PC-3 (cell line): ENCODE data around the gene TEX14. TPM values are rescaled to one million over a fixed set of nuclear protein-coding genes. Genes with fewer than 3 reads are reported as not detected.

ENCODE experiments used
- ATAC-seq: fragments of 200-7000 bp; cut with Tn5 transposase; 2 replicates; pipeline ENCODE4 v1.9.1; 2020; ENCODE audit warnings: mild to moderate bottlenecking, moderate library complexity
- BruUV-seq: library from RNA; stranded (reverse); fragments of 400-500 nt; replicated peaks from 2 replicates; lab custom pipeline; 2021; lab: Mats Ljungman, UMichigan
- CTCF ChIA-PET: fragments of 300-600 bp; sonication (Branson Sonifier 250); formaldehyde crosslinking; loops from one replicate; lab custom pipeline; 2022; ENCODE audit warnings: antibody characterized with exemption; lab: Charles Lee
- POLR2A ChIA-PET: fragments of 300-600 bp; sonication (Branson Sonifier 250); formaldehyde crosslinking; loops from one replicate; lab custom pipeline; 2022; ENCODE audit warnings: antibody characterized with exemption; ENCODE audit not compliant: unreplicated experiment; lab: Charles Lee
- DNase-seq: peaks from one replicate; pipeline ENCODE4 v3.0.0-alpha.2; 2015
- H2AFZ ChIP-seq: fragments of 300-600 bp; sonication (generic); 2 replicates; pipeline ENCODE4 v1.6.0; 2016; ENCODE audit warnings: antibody characterized with exemption, low read length
- H3F3A ChIP-seq: fragments of 300-600 bp; sonication (generic); one replicate; pipeline ENCODE4 v1.6.0; 2017; ENCODE audit warnings: antibody characterized with exemption, low read length, control low read depth, mild to moderate bottlenecking; ENCODE audit not compliant: unreplicated experiment
- H3K27ac ChIP-seq: fragments of 300-600 bp; sonication (generic); 2 replicates; pipeline ENCODE4 v1.5.1; 2016; ENCODE audit warnings: mild to moderate bottlenecking, low read length
- H3K27me3 ChIP-seq: fragments of 300-600 bp; sonication (generic); 2 replicates; pipeline ENCODE4 v1.6.1; 2016; ENCODE audit warnings: low read length, mixed read lengths
- H3K36me3 ChIP-seq: fragments of 300-600 bp; sonication (generic); 2 replicates; pipeline ENCODE4 v1.6.1; 2016; ENCODE audit warnings: low read depth, mixed run types, low read length, mixed read lengths
- H3K4me1 ChIP-seq: fragments of 300-600 bp; sonication (generic); 2 replicates; pipeline ENCODE4 v1.5.1; 2016; ENCODE audit warnings: low read length; ENCODE audit not compliant: insufficient read depth
- H3K4me2 ChIP-seq: fragments of 300-600 bp; sonication (generic); 2 replicates; pipeline ENCODE4 v1.6.0; 2016; ENCODE audit warnings: low read length
- H3K4me3 ChIP-seq: fragments of 300-600 bp; sonication (generic); 2 replicates; pipeline ENCODE4 v1.5.1; 2016; ENCODE audit warnings: mild to moderate bottlenecking, low read length, mixed read lengths
- H3K79me2 ChIP-seq: fragments of 300-600 bp; sonication (generic); 2 replicates; pipeline ENCODE4 v1.6.1; 2017; ENCODE audit warnings: low read length, mixed read lengths
- H3K9ac ChIP-seq: fragments of 300-600 bp; sonication (generic); 2 replicates; pipeline ENCODE4 v1.6.0; 2016; ENCODE audit warnings: mild to moderate bottlenecking, low read length
- H3K9me2 ChIP-seq: fragments of 300-600 bp; sonication (generic); replicated peaks from 2 replicates; pipeline ENCODE4 v1.6.1; 2016; ENCODE audit warnings: mixed run types, low read length, mixed read lengths
- H3K9me3 ChIP-seq: fragments of 300-600 bp; sonication (generic); 2 replicates; pipeline ENCODE4 v1.6.1; 2016; ENCODE audit warnings: low read length, mixed read lengths
- H4K20me1 ChIP-seq: fragments of 300-600 bp; sonication (generic); 2 replicates; pipeline ENCODE4 v1.6.1; 2016; ENCODE audit warnings: low read length, mixed read lengths
- EZH2 ChIP-seq: fragments of 300-600 bp; sonication (generic); IDR thresholded peaks from one replicate; pipeline ENCODE4 v1.6.1; 2017; ENCODE audit warnings: antibody characterized with exemption, mild to moderate bottlenecking, low read length; ENCODE audit not compliant: unreplicated experiment
- EZH2phosphoT487 ChIP-seq: fragments of 300-600 bp; sonication (generic); IDR thresholded peaks from 2 replicates; pipeline ENCODE4 v1.6.1; 2018; ENCODE audit warnings: mild to moderate bottlenecking, antibody characterized with exemption, low read length, borderline replicate concordance
- intact Hi-C: fragments of 100-400 bp; cut with micrococcal nuclease; formaldehyde crosslinking; loops from 2 replicates; pipeline ENCODE4 v1.9.0; 2023
- total RNA-seq: library from RNA; depleted of rRNA; stranded (reverse); fragments of >200 nt; gene quantifications from 2 replicates; pipeline ENCODE4 v1.2.3, GENCODE V29; 2014
- TF ChIP-seq, protein P1 (sequence below): fragments of 300-600 bp; sonication (generic); conservative IDR thresholded peaks from 2 replicates; pipeline ENCODE4 v1.5.1; 2017; ENCODE audit warnings: antibody characterized with exemption, low read depth, mild to moderate bottlenecking, low read length

TEX14 gene
- total RNA-seq, 1 experiment from 2014 or later: 0.29 TPM

DNA sequence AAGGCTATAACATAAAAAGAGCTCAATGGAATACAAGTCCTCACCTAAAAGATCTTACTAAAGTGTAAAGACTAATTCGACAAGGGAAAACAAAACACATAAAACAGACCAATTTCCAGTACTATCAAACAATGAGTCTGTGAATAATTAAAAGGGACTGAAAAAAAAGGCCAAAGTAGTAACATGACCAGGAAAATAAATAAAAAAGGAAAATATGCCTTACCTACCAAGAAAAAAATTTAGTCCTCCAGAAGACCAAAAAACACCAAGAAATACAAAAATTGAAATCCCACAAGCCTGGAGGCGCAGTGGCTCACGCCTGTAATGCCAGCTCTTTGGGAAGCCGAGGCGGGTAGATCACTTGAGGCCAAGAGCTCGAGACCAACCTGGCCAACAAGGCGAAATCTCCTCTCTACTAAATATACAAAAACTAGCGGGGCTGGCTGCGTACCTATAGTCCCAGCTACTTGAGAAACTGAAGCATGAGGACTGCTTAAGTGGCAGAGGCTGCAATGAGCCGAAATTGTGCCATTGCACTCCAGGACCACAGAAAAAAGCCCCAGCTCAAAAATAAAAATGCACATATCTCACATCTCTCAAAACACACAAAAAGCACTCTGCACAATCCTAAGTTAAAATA is 60.8 kb downstream of the TEX14 start:
- H3F3A ChIP-seq: peaks cover 9% of the 10 kb centered on the region
- H3K4me1 ChIP-seq: peaks cover 13% of the 10 kb centered on the region
- intact Hi-C loops: loop anchor here (1.0 to 5.0 kb wide), 6 partner anchors 28 to 374 kb away; partner anchors contain the start of genes RAD51C and TEX14
- 0 out of 2 replicates have a peak overlapping the region, but pooled peaks have one; percentile 2 for H3K27ac ChIP-seq
- no peaks in the 10 kb centered on the region for H3K79me2 ChIP-seq
- no peak for TF ChIP-seq EZH2
- no peak for TF ChIP-seq EZH2phosphoT487
- TF ChIP-seq, protein P1, sequence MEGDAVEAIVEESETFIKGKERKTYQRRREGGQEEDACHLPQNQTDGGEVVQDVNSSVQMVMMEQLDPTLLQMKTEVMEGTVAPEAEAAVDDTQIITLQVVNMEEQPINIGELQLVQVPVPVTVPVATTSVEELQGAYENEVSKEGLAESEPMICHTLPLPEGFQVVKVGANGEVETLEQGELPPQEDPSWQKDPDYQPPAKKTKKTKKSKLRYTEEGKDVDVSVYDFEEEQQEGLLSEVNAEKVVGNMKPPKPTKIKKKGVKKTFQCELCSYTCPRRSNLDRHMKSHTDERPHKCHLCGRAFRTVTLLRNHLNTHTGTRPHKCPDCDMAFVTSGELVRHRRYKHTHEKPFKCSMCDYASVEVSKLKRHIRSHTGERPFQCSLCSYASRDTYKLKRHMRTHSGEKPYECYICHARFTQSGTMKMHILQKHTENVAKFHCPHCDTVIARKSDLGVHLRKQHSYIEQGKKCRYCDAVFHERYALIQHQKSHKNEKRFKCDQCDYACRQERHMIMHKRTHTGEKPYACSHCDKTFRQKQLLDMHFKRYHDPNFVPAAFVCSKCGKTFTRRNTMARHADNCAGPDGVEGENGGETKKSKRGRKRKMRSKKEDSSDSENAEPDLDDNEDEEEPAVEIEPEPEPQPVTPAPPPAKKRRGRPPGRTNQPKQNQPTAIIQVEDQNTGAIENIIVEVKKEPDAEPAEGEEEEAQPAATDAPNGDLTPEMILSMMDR: no peak
- H3K9me2 ChIP-seq: no peaks in the 10 kb centered on the region
- no peaks in the 10 kb centered on the region for H3K36me3 ChIP-seq
- ATAC-seq: no peak
- H3K27me3 ChIP-seq: no peaks in the 10 kb centered on the region
- no peaks in the 10 kb centered on the region for H4K20me1 ChIP-seq
- CTCF ChIA-PET: interaction anchor here (0.6 to 1.6 kb wide), 5 partner anchors 36 to 112 kb away, joined by 4 to 14 read pairs (median 6); no protein-coding TSS in a partner anchor
- POLR2A ChIA-PET: interaction anchor here (0.5 to 1.7 kb wide), 22 partner anchors 9 to 1685 kb away, joined by 3 to 33 read pairs (median 4); no protein-coding TSS in a partner anchor
- H3K9me3 ChIP-seq: no peaks in the 10 kb centered on the region
- H3K4me2 ChIP-seq: peak overlapping the region; percentile 38
- DNase-seq: no peak
- H3K9ac ChIP-seq: no peak overlapping the region
- TSS peak; percentile 99 for BruUV-seq
- peak overlapping the region; percentile 3; the same call in 1 of the 2 replicates for H3K4me3 ChIP-seq
- H2AFZ ChIP-seq: no peak overlapping the region

DNA sequence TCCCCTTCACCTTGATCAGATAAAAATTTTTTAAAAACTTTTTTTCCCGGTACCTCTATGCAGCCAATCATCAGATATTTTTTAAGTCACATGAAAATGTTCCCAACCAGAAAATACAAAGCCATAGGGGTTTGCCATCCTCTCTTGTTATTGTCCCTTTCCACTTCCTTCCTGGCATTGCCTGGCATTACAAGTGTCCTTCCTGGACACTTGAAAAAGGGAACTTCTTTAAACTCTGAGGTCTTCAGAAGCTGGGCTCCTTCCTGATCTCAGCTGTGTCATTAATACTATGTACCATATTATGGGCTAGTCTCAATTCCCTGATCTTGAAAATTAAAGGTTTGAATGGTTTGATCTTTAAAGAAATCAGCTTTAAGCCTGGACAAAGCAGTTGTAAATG is 64.9 kb downstream of the TEX14 start:
- ChIA-PET POLR2A (interaction anchor here (0.6 kb wide), 1 partner anchor 39 kb away, joined by 4 read pairs; no protein-coding TSS in a partner anchor), CTCF (no interaction called here)
- no peak for DNase-seq

More for the DNA sequence above, 64.9 kb downstream of the TEX14 start:
- BruUV-seq: no TSS peak
- no peak overlapping the region for H3K4me2 ChIP-seq
- H4K20me1 ChIP-seq: no peaks in the 10 kb centered on the region
- intact Hi-C loops: no loop called here
- TF ChIP-seq EZH2phosphoT487 (no peak), EZH2 (no peak)
- TF ChIP-seq, protein P1: no peak
- no peaks in the 10 kb centered on the region for H3K36me3 ChIP-seq
- no peak overlapping the region for H3K4me3 ChIP-seq
- no peak overlapping the region for H3K9ac ChIP-seq
- H3K79me2 ChIP-seq: no peaks in the 10 kb centered on the region
- peaks cover 7% of the 10 kb centered on the region for H3K4me1 ChIP-seq
- no peaks in the 10 kb centered on the region for H3K9me2 ChIP-seq
- H3K27ac ChIP-seq: no peak overlapping the region
- H3K27me3 ChIP-seq: no peaks in the 10 kb centered on the region
- no peak for ATAC-seq
- H2AFZ ChIP-seq: no peak overlapping the region
- peaks cover 9% of the 10 kb centered on the region for H3F3A ChIP-seq
- no peaks in the 10 kb centered on the region for H3K9me3 ChIP-seq
